Panc1 (cell line): ENCODE measurements around the gene NECTIN1. TPM values are rescaled to one million over a fixed set of nuclear protein-coding genes. Genes with fewer than 3 reads are reported as not detected.

Source experiments
- ATAC-seq: fragments of 200-7000 bp; cut with Tn5 transposase; 2 replicates; pipeline ENCODE4 v1.9.1; 2020; ENCODE audit warnings: mild to moderate bottlenecking, moderate library complexity
- BruUV-seq: library from RNA; stranded (reverse); fragments of 400-500 nt; replicated peaks from 2 replicates; lab custom pipeline; 2021; lab: Mats Ljungman, UMichigan
- CTCF ChIA-PET: fragments of 300-600 bp; sonication (Branson Sonifier 250); formaldehyde crosslinking; loops from one replicate; lab custom pipeline; 2022; ENCODE audit warnings: antibody characterized with exemption; lab: Charles Lee
- POLR2A ChIA-PET: fragments of 300-600 bp; sonication (Branson Sonifier 250); formaldehyde crosslinking; loops from one replicate; lab custom pipeline; 2022; ENCODE audit warnings: antibody characterized with exemption; lab: Charles Lee
- DNase-seq: peaks from one replicate; pipeline ENCODE4 v3.0.0-alpha.2; 2010; ENCODE audit warnings: low read depth, low spot score
- H3K27ac ChIP-seq: 2 replicates; pipeline ENCODE4 v1.5.1; 2011; ENCODE audit warnings: mild to moderate bottlenecking, low read length, inconsistent platforms
- H3K27me3 ChIP-seq: fragments of 200-500 bp; sonication (Bioruptor generic); 2 replicates; pipeline ENCODE4 v1.6.0; 2014; ENCODE audit warnings: low read length, inconsistent platforms; ENCODE audit not compliant: control insufficient read depth, insufficient read depth
- H3K36me3 ChIP-seq: fragments of 200-500 bp; sonication (Bioruptor generic); 2 replicates; pipeline ENCODE4 v1.5.1; 2014; ENCODE audit warnings: inconsistent platforms, mild to moderate bottlenecking, low read length, moderate library complexity; ENCODE audit not compliant: control insufficient read depth, insufficient read depth
- H3K4me1 ChIP-seq: 2 replicates; pipeline ENCODE4 v1.5.1; 2011; ENCODE audit warnings: inconsistent platforms, mild to moderate bottlenecking, low read length, moderate library complexity; ENCODE audit not compliant: control insufficient read depth, insufficient read depth
- H3K4me3 ChIP-seq, 2 experiments: 2 replicates each; pipeline ENCODE4 v1.5.1; 2011 to 2012; ENCODE audit warnings: low read depth in 2 of 2, low read length in 2 of 2, mild to moderate bottlenecking in 2 of 2, inconsistent platforms in 1 of 2, moderate library complexity in 1 of 2
- H3K9me3 ChIP-seq: fragments of 200-500 bp; sonication (Bioruptor generic); 2 replicates; pipeline ENCODE4 v1.5.1; 2014; ENCODE audit warnings: low read depth, mild to moderate bottlenecking, inconsistent platforms, low read length, moderate library complexity; ENCODE audit not compliant: control insufficient read depth, insufficient read depth
- POLR2AphosphoS5 ChIP-seq: IDR thresholded peaks from 2 replicates; pipeline ENCODE4 v1.6.1; 2012; ENCODE audit warnings: mild to moderate bottlenecking, low read depth, low read length, moderate library complexity
- REST ChIP-seq, 2 experiments: IDR thresholded peaks; 2 replicates each; pipeline ENCODE4 v1.6.1; 2011 to 2012; ENCODE audit warnings: low read depth in 2 of 2, control low read depth in 1 of 2, low read length in 1 of 2, mild to moderate bottlenecking in 1 of 2, moderate library complexity in 1 of 2; ENCODE audit not compliant: insufficient read depth in 1 of 2
- SIN3A ChIP-seq: IDR thresholded peaks from 2 replicates; pipeline ENCODE4 v1.6.1; 2012; ENCODE audit warnings: low read depth, mild to moderate bottlenecking, low read length, moderate library complexity, borderline replicate concordance; ENCODE audit not compliant: insufficient read depth
- TCF7L2 ChIP-seq: IDR thresholded peaks from 2 replicates; pipeline ENCODE4 v1.6.1; 2011; ENCODE audit warnings: mild to moderate bottlenecking, low read depth, low read length, inconsistent platforms
- in situ Hi-C: cut with HindIII; loops from 2 replicates; pipeline ENCODE4 v1.10.0; 2016; ENCODE audit warnings: low sequenced_read_pairs, low pct_unique_long_range_greater_than_20kb
- intact Hi-C: fragments of 100-400 bp; cut with micrococcal nuclease; formaldehyde crosslinking; loops from one replicate; pipeline ENCODE4 v1.10.0; 2022; ENCODE audit not compliant: unreplicated experiment
- total RNA-seq: library from RNA; stranded (reverse); gene quantifications from one replicate; pipeline ENCODE4 v1.2.1, GENCODE V29; 2021; ENCODE audit not compliant: unreplicated experiment
- TF ChIP-seq, protein P1 (sequence below): fragments of 450-650 bp; IDR thresholded peaks from 2 replicates; pipeline ENCODE4 v1.5.1; 2017; ENCODE audit warnings: mild to moderate bottlenecking

The NECTIN1 gene
- total RNA-seq, 1 experiment from 2014 or later = 14.6 TPM

DNA sequence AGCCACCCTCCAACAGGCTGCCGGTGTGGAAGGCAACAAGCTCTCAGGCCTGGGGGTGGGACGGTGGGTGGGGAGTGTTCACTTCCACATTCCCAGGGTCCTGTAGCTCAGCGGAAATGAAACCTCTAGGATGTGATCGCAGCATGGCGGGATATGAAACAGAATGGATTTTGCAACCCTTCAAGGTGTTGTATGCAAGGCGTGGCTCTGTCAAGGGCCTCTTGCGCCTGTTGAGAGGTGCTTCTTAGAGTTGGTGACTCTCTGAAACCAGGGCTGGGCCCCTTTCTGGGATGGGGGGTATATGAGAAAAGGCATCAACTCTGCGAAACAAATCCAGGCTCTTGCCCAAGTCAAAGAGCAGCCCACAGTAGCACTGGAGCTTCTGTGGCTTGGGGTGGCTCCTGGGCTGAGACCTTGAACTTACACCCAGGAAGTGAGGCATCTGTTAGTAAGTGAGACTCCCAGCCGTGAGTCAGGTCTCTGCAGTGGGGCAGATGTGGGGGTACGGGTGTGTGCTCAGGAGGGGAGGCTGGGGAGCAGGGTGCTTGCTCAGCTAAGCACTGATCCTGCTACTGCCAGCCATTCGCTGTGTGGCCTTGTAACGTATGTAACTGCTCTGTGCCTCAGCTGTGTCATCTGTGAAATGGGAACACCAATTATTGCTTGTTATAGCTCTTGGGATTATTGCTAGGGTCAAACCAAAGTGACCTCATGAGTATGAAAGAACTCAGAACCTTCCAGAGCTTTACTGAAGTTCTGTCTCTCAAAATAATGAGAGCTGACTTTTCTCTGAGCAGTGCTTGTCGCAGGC lies 28.3 kb downstream of the NECTIN1 start:
- ATAC-seq = no peak
- Histone ChIP-seq H3K4me3 (no peak overlapping the region), H3K4me1 (no peaks in the 10 kb centered on the region), H3K27me3 (no peaks in the 10 kb centered on the region), H3K27ac (no peak overlapping the region), H3K36me3 (no peaks in the 10 kb centered on the region), H3K9me3 (no peaks in the 10 kb centered on the region)
- TF ChIP-seq SIN3A (no peak), POLR2AphosphoS5 (no peak), TCF7L2 (no peak), REST (IDR thresholded peaks at IDR 0.05; ENCODE audit: insufficient read depth in 1 of 2, low read depth in 2 of 2, low read length in 1 of 2) (no peak)
- TF ChIP-seq, protein P1, sequence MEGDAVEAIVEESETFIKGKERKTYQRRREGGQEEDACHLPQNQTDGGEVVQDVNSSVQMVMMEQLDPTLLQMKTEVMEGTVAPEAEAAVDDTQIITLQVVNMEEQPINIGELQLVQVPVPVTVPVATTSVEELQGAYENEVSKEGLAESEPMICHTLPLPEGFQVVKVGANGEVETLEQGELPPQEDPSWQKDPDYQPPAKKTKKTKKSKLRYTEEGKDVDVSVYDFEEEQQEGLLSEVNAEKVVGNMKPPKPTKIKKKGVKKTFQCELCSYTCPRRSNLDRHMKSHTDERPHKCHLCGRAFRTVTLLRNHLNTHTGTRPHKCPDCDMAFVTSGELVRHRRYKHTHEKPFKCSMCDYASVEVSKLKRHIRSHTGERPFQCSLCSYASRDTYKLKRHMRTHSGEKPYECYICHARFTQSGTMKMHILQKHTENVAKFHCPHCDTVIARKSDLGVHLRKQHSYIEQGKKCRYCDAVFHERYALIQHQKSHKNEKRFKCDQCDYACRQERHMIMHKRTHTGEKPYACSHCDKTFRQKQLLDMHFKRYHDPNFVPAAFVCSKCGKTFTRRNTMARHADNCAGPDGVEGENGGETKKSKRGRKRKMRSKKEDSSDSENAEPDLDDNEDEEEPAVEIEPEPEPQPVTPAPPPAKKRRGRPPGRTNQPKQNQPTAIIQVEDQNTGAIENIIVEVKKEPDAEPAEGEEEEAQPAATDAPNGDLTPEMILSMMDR = no peak
- DNase-seq = no peak
- in situ Hi-C loops = no loop called here
- BruUV-seq = no TSS peak
- intact Hi-C loops = no loop called here
- POLR2A ChIA-PET = interaction anchor here (0.7 kb wide), 1 partner anchor 14 kb away, joined by 6 read pairs; no protein-coding TSS in a partner anchor
- CTCF ChIA-PET = interaction anchor here (0.6 to 1.3 kb wide), 2 partner anchors 28 to 324 kb away, joined by 3 to 4 read pairs; partner anchors contain the start of gene NECTIN1

DNA sequence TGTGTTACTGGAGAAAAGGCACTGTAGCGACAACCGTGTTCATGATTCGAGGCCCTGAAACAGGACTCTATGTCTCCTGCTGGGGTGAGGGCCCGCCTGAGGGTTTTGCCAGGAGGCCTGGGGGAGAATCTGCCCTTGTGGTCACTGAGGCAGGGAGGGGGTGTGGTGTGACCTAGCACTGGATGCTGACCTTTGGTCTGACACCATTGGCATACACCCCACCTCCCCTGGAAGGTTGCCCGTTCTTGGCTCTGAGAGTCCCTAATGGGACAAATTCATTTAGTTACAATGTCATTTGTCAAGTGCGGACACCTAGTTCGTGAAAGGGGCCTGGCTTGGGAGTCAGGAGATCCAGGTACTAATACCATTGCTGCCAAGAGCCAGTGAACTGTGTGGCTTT lies 29.0 kb downstream of the NECTIN1 start:
- in situ Hi-C loops = no loop called here
- ATAC-seq (no peak), DNase-seq (no peak)
- POLR2A ChIA-PET = interaction anchor here (0.7 kb wide), 1 partner anchor 14 kb away, joined by 6 read pairs; no protein-coding TSS in a partner anchor
- H3K4me3 ChIP-seq = no peak overlapping the region
- no peaks in the 10 kb centered on the region for H3K9me3 ChIP-seq
- no peak overlapping the region for H3K27ac ChIP-seq
- no TSS peak for BruUV-seq
- intact Hi-C loops = no loop called here
- TF ChIP-seq TCF7L2 = no peak
- no peak for TF ChIP-seq SIN3A
- no peak for TF ChIP-seq REST (IDR thresholded peaks at IDR 0.05; ENCODE audit: insufficient read depth in 1 of 2, low read depth in 2 of 2, low read length in 1 of 2)
- TF ChIP-seq, protein P1 = no peak
- TF ChIP-seq POLR2AphosphoS5 = no peak
- H3K27me3 ChIP-seq = no peaks in the 10 kb centered on the region
- H3K36me3 ChIP-seq = no peaks in the 10 kb centered on the region
- H3K4me1 ChIP-seq = no peaks in the 10 kb centered on the region
- CTCF ChIA-PET = interaction anchor here (0.6 kb wide), 1 partner anchor 323 kb away, joined by 3 read pairs; no protein-coding TSS in a partner anchor
